Adrenal gland (tissue), 5 donors: ENCODE data around the gene PDE9A.

Source experiments
- POLR2A ChIP-seq, 2 donors: fragments of 450-650 bp; IDR thresholded peaks; one replicate each; pipeline ENCODE4 v1.6.1; 2017; ENCODE audit warnings: antibody characterized with exemption in 2 of 2, mild to moderate bottlenecking in 2 of 2, moderate library complexity in 1 of 2
- TF ChIP-seq, protein P1 (sequence below), 6 experiments: fragments of 450-650 bp in 4 of 6; fragments of 200-600 bp in 2 of 6; sonication (generic) in 1 of 6; IDR thresholded peaks; 1 replicate in 5 of 6; 2 replicates in 1 of 6; pipeline versions ENCODE4 v1.5.1 to v1.8.0; 2016 to 2021; ENCODE audit warnings: antibody characterized with exemption in 6 of 6, mild to moderate bottlenecking in 2 of 6, moderate library complexity in 1 of 6
- donor health status: DM: no; HTN: no; CAD: no.

DNA sequence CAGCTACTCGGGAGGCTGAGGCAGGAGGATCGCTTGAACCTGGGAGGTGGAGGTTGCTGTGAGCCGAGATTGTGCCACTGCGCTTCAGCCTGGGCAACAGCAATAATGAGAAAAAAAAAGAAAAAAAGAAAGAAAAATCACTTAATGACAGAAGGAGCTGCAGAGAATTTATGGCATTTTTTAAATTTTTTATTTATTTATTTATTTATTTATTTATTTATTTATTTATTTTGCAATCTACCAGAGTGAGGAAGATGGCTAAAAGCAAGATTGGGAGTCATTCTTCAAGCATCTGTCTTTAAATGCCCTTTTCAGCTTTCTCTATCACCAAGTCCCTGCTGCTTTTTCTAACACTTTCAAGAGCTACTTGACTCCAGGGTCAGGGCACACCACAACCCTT lies 134.2 kb downstream of the PDE9A start:
- TF ChIP-seq, protein P1, sequence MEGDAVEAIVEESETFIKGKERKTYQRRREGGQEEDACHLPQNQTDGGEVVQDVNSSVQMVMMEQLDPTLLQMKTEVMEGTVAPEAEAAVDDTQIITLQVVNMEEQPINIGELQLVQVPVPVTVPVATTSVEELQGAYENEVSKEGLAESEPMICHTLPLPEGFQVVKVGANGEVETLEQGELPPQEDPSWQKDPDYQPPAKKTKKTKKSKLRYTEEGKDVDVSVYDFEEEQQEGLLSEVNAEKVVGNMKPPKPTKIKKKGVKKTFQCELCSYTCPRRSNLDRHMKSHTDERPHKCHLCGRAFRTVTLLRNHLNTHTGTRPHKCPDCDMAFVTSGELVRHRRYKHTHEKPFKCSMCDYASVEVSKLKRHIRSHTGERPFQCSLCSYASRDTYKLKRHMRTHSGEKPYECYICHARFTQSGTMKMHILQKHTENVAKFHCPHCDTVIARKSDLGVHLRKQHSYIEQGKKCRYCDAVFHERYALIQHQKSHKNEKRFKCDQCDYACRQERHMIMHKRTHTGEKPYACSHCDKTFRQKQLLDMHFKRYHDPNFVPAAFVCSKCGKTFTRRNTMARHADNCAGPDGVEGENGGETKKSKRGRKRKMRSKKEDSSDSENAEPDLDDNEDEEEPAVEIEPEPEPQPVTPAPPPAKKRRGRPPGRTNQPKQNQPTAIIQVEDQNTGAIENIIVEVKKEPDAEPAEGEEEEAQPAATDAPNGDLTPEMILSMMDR (IDR thresholded peaks at IDR 0.05) = no peak
- no peak for TF ChIP-seq POLR2A (IDR thresholded peaks at IDR 0.05)
